Omental fat pad (tissue), 4 donors: ENCODE measurements around the gene JAK3. TPM values are rescaled to one million over a fixed set of nuclear protein-coding genes. Genes with fewer than 3 reads are reported as not detected.

Experiments
- ATAC-seq: fragments of 150-250 bp; one replicate; pipeline ENCODE4 v1.9.1; 2016; ENCODE audit warnings: mild to moderate bottlenecking, moderate library complexity; ENCODE audit not compliant: low FRiP score
- DNase-seq: peaks from one replicate; pipeline ENCODE4 v3.0.0-alpha.2; 2019; ENCODE audit warnings: low spot score
- CTCF ChIP-seq, 3 donors: fragments of 450-650 bp; IDR thresholded peaks; one replicate each; pipeline ENCODE4 v1.5.1; 2016 to 2017; ENCODE audit warnings: antibody characterized with exemption in 3 of 3, mild to moderate bottlenecking in 3 of 3, moderate library complexity in 2 of 3
- total RNA-seq, 4 donors: library from RNA; depleted of rRNA; stranded (reverse); fragments of >200 nt; gene quantifications; one replicate each; pipeline ENCODE4 v1.1.0, GENCODE V29; 2016

The JAK3 gene
- total RNA-seq, 4 donors from 2014 or later = 2.3 to 25.1 (median 13.4) TPM

- no peak for TF ChIP-seq CTCF (IDR thresholded peaks at IDR 0.05)
- no peak for DNase-seq
- peak; percentile 28 for ATAC-seq
Measured at GRCh38 chr19:17865364-17866311, 17.9 kb upstream of the JAK3 start.

GRCh38 chr19:17863520-17864182 is 15.9 kb upstream of the JAK3 start:
- no peak for DNase-seq
- ATAC-seq = no peak
- no peak for TF ChIP-seq CTCF (IDR thresholded peaks at IDR 0.05)

- DNase-seq = no peak
- no peak for TF ChIP-seq CTCF (IDR thresholded peaks at IDR 0.05)
- ATAC-seq = no peak
Measured at GRCh38 chr19:17862711-17863519, 15.1 kb upstream of the JAK3 start.

- no peak for DNase-seq
- no peak for ATAC-seq
- no peak for TF ChIP-seq CTCF (IDR thresholded peaks at IDR 0.05)
Measured at GRCh38 chr19:17861542-17862402, 14.0 kb upstream of the JAK3 start.

- DNase-seq (no peak), ATAC-seq (no peak)
- no peak for TF ChIP-seq CTCF (IDR thresholded peaks at IDR 0.05)
Measured at GRCh38 chr19:17860993-17861360, 13.2 kb upstream of the JAK3 start.

GRCh38 chr19:17860331-17860992 is 12.7 kb upstream of the JAK3 start:
- no peak for TF ChIP-seq CTCF (IDR thresholded peaks at IDR 0.05)
- no peak for ATAC-seq
- DNase-seq = no peak
